GM12878 (cell line): ENCODE data around the gene ERAL1. TPM values are rescaled to one million over a fixed set of nuclear protein-coding genes. Genes with fewer than 3 reads are reported as not detected.

ENCODE experiments used
- BHLHE40 ChIP-seq, 2 experiments: fragments of 450-650 bp in 1 of 2; IDR thresholded peaks; 2 replicates each; pipeline ENCODE4 v1.6.1; 2011 to 2017; ENCODE audit warnings: low read depth in 2 of 2, borderline replicate concordance in 1 of 2, improper control_type of control experiment in 1 of 2, low read length in 1 of 2, mild to moderate bottlenecking in 1 of 2
- CEBPZ ChIP-seq: fragments of 150-350 bp; IDR thresholded peaks from 2 replicates; pipeline ENCODE4 v1.6.1; 2016; ENCODE audit warnings: low read depth, low read length
- CHD2 ChIP-seq: IDR thresholded peaks from 2 replicates; pipeline ENCODE4 v1.6.1; 2011; ENCODE audit warnings: low read depth, low read length, improper control_type of control experiment, borderline replicate concordance
- CREM ChIP-seq: IDR thresholded peaks from 2 replicates; pipeline ENCODE4 v1.6.1; 2014; ENCODE audit warnings: antibody characterized with exemption, low read depth
- DPF2 ChIP-seq: fragments of 450-650 bp; IDR thresholded peaks from 2 replicates; pipeline ENCODE4 v1.6.1; 2017; ENCODE audit warnings: mild to moderate bottlenecking
- EED ChIP-seq: sonication (generic); IDR thresholded peaks from 2 replicates; pipeline ENCODE4 v1.6.1; 2016; ENCODE audit warnings: antibody characterized with exemption, low read depth
- HDAC2 ChIP-seq: fragments of 200-600 bp; sonication (generic); IDR thresholded peaks from 2 replicates; pipeline ENCODE4 v1.6.1; 2017
- IKZF2 ChIP-seq, 2 experiments: fragments of 450-650 bp; IDR thresholded peaks; 2 replicates each; pipeline ENCODE4 v1.6.1; 2017; ENCODE audit warnings: mild to moderate bottlenecking in 2 of 2, moderate library complexity in 2 of 2
- IRF4 ChIP-seq: IDR thresholded peaks from 2 replicates; pipeline ENCODE4 v1.6.1; 2011; ENCODE audit warnings: low read depth, low read length
- NR2C1 ChIP-seq: fragments of 450-650 bp; IDR thresholded peaks from 2 replicates; pipeline ENCODE4 v1.6.1; 2017; ENCODE audit warnings: antibody characterized with exemption, mild to moderate bottlenecking, moderate library complexity
- NR2C2 ChIP-seq: IDR thresholded peaks from 2 replicates; pipeline ENCODE4 v1.6.1; 2011; ENCODE audit warnings: borderline replicate concordance, low read depth; ENCODE audit not compliant: control insufficient read depth, insufficient read length
- PRDM15 ChIP-seq: fragments of 450-650 bp; formaldehyde crosslinking; IDR thresholded peaks from 2 replicates; pipeline ENCODE4 v1.4.0; 2020; ENCODE audit warnings: mild to moderate bottlenecking, moderate library complexity
- SIX5 ChIP-seq: IDR thresholded peaks from 2 replicates; pipeline ENCODE4 v1.6.1; 2011; ENCODE audit warnings: mild to moderate bottlenecking, low read depth, low read length, moderate library complexity; ENCODE audit not compliant: severe bottlenecking
- STAT1 ChIP-seq: fragments of 450-650 bp; conservative IDR thresholded peaks from 2 replicates; pipeline ENCODE4 v1.6.1; 2014; ENCODE audit warnings: antibody characterized with exemption, mild to moderate bottlenecking
- SUZ12 ChIP-seq: fragments of 200-600 bp; sonication (generic); IDR thresholded peaks from one replicate; pipeline ENCODE4 v1.6.1; 2018; ENCODE audit warnings: antibody characterized with exemption, mild to moderate bottlenecking; ENCODE audit not compliant: unreplicated experiment
- YBX1 ChIP-seq: fragments of 450-650 bp; IDR thresholded peaks from 2 replicates; pipeline ENCODE4 v1.6.1; 2016; ENCODE audit warnings: antibody characterized with exemption
- ZNF274 ChIP-seq: IDR thresholded peaks from one replicate; pipeline ENCODE4 v1.8.0; 2011; ENCODE audit not compliant: insufficient read length, insufficient read depth
- polyA plus RNA-seq, 11 experiments: library from polyadenylated mRNA; depleted of rRNA in 4 of 11; unstranded in 6 of 11; stranded (reverse) in 5 of 11; fragments of >200 nt; fragmentation: Nextera tagmentation in 4 of 11; fragmentation: Illumina TruSeq in 1 of 11; extraction: Ambion mirVana in 4 of 11; extraction: Trizol in 1 of 11; gene quantifications; 1 replicate in 1 of 11; 2 replicates in 10 of 11; pipeline versions ENCODE4 v1.2.1 to v1.2.3, GENCODE V29; 2011 to 2016; ENCODE audit warnings: inconsistent platforms in 2 of 11, missing spikeins in 2 of 11, low read depth in 1 of 11
- total RNA-seq, 4 experiments: library from RNA; depleted of rRNA in 3 of 4; stranded (reverse); fragments of >200 nt in 3 of 4; fragmentation: Illumina TruSeq in 1 of 4; extraction: Trizol in 1 of 4; gene quantifications; 2 replicates each; pipeline versions ENCODE4 v1.2.1 to v1.2.3, GENCODE V29; 2013 to 2021
- TF ChIP-seq, protein P1 (sequence below), 3 experiments: IDR thresholded peaks in 2 of 3; conservative IDR thresholded peaks in 1 of 3; 2 replicates each; pipeline ENCODE4 v1.5.1; 2011; ENCODE audit warnings: low read depth in 3 of 3, low read length in 3 of 3, mild to moderate bottlenecking in 3 of 3, control low read depth in 2 of 3, moderate library complexity in 2 of 3, inconsistent platforms in 1 of 3, mixed read lengths in 1 of 3; ENCODE audit not compliant: control insufficient read depth in 2 of 3, insufficient read depth in 1 of 3; ENCODE audit errors: extremely low read depth in 1 of 3
- TF ChIP-seq, protein P2 (sequence below): IDR thresholded peaks from 2 replicates; pipeline ENCODE4 v1.6.1; 2012; ENCODE audit warnings: low read depth, low read length, improper control_type of control experiment
- TF ChIP-seq, protein P3 (sequence below): IDR thresholded peaks from 2 replicates; pipeline ENCODE4 v1.6.1; 2011; ENCODE audit warnings: borderline replicate concordance, low read depth, mild to moderate bottlenecking, moderate library complexity, mixed read lengths, low read length; ENCODE audit not compliant: insufficient read depth; ENCODE audit errors: extremely low read length

Gene ERAL1
- total and polyA plus RNA-seq, 10 of the 15 experiments (the other 5 are each of a cell fraction or from before 2014, with no cell fraction given), result 27.7 to 175 (median 104) TPM

DNA sequence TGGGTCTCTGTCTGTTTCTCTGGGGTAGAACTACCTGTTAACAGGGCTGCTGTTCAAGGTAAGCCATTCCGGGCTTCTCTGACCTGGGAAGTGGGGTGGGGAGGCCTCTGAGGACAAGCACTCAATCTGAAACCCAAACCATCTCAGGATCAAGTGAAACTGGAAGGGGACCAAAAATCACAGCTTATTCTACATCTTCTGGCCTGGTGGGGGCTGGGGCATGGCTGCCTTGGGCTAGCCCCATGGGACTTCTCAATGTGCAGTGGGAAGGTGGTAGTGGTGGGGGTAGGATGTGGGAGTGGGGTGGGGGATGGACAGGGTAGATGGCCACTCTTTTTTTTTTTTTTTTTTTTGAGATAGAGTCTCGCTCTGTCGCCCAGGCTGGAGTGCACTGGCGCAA lies 37.2 kb downstream of the ERAL1 start (continued):
- TF ChIP-seq YBX1 (no peak), SUZ12 (no peak), NR2C1 (no peak), SIX5 (no peak), NR2C2 (no peak), IKZF2 (IDR thresholded peaks at IDR 0.05) (peak in 1 of 2 experiments; percentile 39; a peak in 1 of 4 replicates), CHD2 (peak; percentile 58), EED (peak; percentile 64), ZNF274 (no peak), BHLHE40 (IDR thresholded peaks at IDR 0.05; ENCODE audit: borderline replicate concordance in 1 of 2, low read depth in 2 of 2, low read length in 1 of 2) (no peak), STAT1 (no peak), IRF4 (peak; percentile 18; the same call in 1 of the 2 replicates), PRDM15 (CRISPR knock-in tag) (no peak), HDAC2 (no peak), CEBPZ (no peak), CREM (no peak), DPF2 (no peak)
- TF ChIP-seq, protein P1, sequence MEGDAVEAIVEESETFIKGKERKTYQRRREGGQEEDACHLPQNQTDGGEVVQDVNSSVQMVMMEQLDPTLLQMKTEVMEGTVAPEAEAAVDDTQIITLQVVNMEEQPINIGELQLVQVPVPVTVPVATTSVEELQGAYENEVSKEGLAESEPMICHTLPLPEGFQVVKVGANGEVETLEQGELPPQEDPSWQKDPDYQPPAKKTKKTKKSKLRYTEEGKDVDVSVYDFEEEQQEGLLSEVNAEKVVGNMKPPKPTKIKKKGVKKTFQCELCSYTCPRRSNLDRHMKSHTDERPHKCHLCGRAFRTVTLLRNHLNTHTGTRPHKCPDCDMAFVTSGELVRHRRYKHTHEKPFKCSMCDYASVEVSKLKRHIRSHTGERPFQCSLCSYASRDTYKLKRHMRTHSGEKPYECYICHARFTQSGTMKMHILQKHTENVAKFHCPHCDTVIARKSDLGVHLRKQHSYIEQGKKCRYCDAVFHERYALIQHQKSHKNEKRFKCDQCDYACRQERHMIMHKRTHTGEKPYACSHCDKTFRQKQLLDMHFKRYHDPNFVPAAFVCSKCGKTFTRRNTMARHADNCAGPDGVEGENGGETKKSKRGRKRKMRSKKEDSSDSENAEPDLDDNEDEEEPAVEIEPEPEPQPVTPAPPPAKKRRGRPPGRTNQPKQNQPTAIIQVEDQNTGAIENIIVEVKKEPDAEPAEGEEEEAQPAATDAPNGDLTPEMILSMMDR (IDR thresholded peaks at IDR 0.05 in 2 of 3, conservative IDR thresholded peaks at IDR 0.05 in 1 of 3; ENCODE audit: control insufficient read depth in 2 of 3, extremely low read depth in 1 of 3, insufficient read depth in 1 of 3, low read depth in 3 of 3, low read length in 3 of 3), result no peak
- TF ChIP-seq, protein P2, sequence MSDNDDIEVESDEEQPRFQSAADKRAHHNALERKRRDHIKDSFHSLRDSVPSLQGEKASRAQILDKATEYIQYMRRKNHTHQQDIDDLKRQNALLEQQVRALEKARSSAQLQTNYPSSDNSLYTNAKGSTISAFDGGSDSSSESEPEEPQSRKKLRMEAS, result no peak
- TF ChIP-seq, protein P3, sequence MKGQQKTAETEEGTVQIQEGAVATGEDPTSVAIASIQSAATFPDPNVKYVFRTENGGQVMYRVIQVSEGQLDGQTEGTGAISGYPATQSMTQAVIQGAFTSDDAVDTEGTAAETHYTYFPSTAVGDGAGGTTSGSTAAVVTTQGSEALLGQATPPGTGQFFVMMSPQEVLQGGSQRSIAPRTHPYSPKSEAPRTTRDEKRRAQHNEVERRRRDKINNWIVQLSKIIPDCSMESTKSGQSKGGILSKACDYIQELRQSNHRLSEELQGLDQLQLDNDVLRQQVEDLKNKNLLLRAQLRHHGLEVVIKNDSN, result no peak
